RWPE2 (cell line): ENCODE measurements around the gene GFOD1.
A peak's percentile ranks its signal among the peaks of the same experiment; 100 is the strongest.

Experiments used
- ATAC-seq: fragments of 200-7000 bp; cut with Tn5 transposase; 3 replicates; pipeline ENCODE4 v1.9.1; 2021; ENCODE audit warnings: low read depth
- DNase-seq: peaks from one replicate; pipeline ENCODE4 v3.0.0-alpha.2; 2020; ENCODE audit warnings: low spot score
- H3K27ac ChIP-seq: fragments of 450-650 bp; 2 replicates; pipeline ENCODE4 v1.5.1; 2017; ENCODE audit warnings: mild to moderate bottlenecking; ENCODE audit not compliant: poor library complexity, severe bottlenecking
- H3K27me3 ChIP-seq: fragments of 250-450 bp; sonication (Bioruptor Pico); 2 replicates; pipeline ENCODE4 v1.5.1; 2021; ENCODE audit warnings: mild to moderate bottlenecking, moderate library complexity; ENCODE audit not compliant: insufficient read depth, poor library complexity, severe bottlenecking
- H3K36me3 ChIP-seq: fragments of 250-450 bp; sonication (Bioruptor Pico); 2 replicates; pipeline ENCODE4 v1.5.1; 2020; ENCODE audit warnings: low read depth, mild to moderate bottlenecking, moderate library complexity
- H3K4me1 ChIP-seq: fragments of 250-450 bp; sonication (Bioruptor Pico); 2 replicates; pipeline ENCODE4 v1.5.1; 2021; ENCODE audit warnings: mild to moderate bottlenecking, moderate library complexity; ENCODE audit not compliant: insufficient read depth, poor library complexity, severe bottlenecking
- H3K4me3 ChIP-seq: fragments of 250-450 bp; sonication (Bioruptor Pico); 2 replicates; pipeline ENCODE4 v1.5.1; 2021; ENCODE audit warnings: mild to moderate bottlenecking, moderate library complexity; ENCODE audit not compliant: severe bottlenecking
- H3K9me3 ChIP-seq: fragments of 250-450 bp; sonication (Bioruptor Pico); 2 replicates; pipeline ENCODE4 v1.5.1; 2021; ENCODE audit warnings: mild to moderate bottlenecking, moderate library complexity; ENCODE audit not compliant: severe bottlenecking
- TF ChIP-seq, protein P1 (sequence below): fragments of 450-650 bp; IDR thresholded peaks from one replicate; pipeline ENCODE4 v1.5.1; 2017; ENCODE audit warnings: mild to moderate bottlenecking, moderate library complexity; ENCODE audit not compliant: poor library complexity, severe bottlenecking

Gene GFOD1

GRCh38 chr6:13531956-13532355 is 44.6 kb upstream of the GFOD1 start:
- Histone ChIP-seq H3K27ac (no peak overlapping the region), H3K4me1 (peaks cover 3% of the 10 kb centered on the region), H3K36me3 (no peaks in the 10 kb centered on the region), H3K4me3 (no peak overlapping the region), H3K9me3 (no peaks in the 10 kb centered on the region), H3K27me3 (no peaks in the 10 kb centered on the region)
- ATAC-seq: no peak
- DNase-seq: no peak
- TF ChIP-seq, protein P1, sequence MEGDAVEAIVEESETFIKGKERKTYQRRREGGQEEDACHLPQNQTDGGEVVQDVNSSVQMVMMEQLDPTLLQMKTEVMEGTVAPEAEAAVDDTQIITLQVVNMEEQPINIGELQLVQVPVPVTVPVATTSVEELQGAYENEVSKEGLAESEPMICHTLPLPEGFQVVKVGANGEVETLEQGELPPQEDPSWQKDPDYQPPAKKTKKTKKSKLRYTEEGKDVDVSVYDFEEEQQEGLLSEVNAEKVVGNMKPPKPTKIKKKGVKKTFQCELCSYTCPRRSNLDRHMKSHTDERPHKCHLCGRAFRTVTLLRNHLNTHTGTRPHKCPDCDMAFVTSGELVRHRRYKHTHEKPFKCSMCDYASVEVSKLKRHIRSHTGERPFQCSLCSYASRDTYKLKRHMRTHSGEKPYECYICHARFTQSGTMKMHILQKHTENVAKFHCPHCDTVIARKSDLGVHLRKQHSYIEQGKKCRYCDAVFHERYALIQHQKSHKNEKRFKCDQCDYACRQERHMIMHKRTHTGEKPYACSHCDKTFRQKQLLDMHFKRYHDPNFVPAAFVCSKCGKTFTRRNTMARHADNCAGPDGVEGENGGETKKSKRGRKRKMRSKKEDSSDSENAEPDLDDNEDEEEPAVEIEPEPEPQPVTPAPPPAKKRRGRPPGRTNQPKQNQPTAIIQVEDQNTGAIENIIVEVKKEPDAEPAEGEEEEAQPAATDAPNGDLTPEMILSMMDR: no peak

DNA sequence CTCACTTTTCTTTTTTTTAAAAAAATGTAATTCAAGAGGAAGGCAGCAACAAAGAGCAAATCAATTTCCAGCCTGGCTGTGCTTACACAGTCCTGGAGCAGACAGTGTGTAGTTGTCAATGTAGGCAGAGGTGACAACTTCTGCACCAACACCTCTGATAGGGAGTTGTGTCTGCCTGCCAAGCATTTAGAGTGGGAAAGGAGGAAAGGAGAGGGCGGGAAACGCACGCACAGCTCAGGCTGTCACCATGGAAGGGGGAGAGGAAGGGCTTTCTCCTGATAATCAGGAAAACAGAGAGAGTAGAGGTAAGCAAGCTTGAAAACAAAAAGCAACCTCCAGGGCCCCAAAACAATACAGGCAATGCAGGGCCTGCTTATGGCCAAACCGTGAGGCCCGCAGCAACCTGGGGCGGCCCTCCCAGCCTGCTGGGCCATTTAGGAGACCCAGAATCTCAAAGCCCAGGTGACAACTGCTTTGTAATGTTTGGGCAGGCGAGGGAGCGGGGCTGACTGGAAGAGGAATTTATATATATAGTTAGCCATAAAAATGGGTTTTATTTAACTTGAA is 41.5 kb upstream of the GFOD1 start:
- H3K9me3 ChIP-seq: no peaks in the 10 kb centered on the region
- TF ChIP-seq, protein P1: no peak
- H3K36me3 ChIP-seq: no peaks in the 10 kb centered on the region
- no peak overlapping the region for H3K4me3 ChIP-seq
- ATAC-seq (no peak), DNase-seq (no peak)
- H3K27me3 ChIP-seq: no peaks in the 10 kb centered on the region
- peaks cover 11% of the 10 kb centered on the region for H3K4me1 ChIP-seq
- no peak overlapping the region for H3K27ac ChIP-seq

DNA sequence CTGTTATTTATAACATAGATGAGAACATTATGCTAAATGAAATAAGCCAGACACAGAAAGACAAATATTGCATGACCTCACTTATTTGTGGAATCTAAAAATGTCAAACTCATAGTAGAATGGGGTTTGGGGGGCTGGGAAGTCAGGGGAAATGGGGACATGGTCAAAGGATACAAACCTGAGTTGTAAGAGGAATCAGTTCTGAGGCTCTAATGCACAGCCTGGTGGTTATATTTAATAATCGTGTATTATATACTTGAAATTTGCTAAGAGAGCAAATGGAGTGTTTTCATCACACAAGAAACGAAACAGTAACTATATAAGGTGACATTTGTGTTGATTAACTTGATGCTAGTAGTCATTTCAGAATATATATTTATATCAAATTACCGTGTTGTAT is 40.8 kb upstream of the GFOD1 start:
- Histone ChIP-seq H3K4me1 (peaks cover 14% of the 10 kb centered on the region), H3K27ac (no peak overlapping the region), H3K36me3 (no peaks in the 10 kb centered on the region), H3K4me3 (no peak overlapping the region), H3K9me3 (no peaks in the 10 kb centered on the region), H3K27me3 (no peaks in the 10 kb centered on the region)
- ATAC-seq (peak; percentile 41; the same call in 1 of the 3 replicates), DNase-seq (no peak)
- TF ChIP-seq, protein P1: peak; percentile 27

DNA sequence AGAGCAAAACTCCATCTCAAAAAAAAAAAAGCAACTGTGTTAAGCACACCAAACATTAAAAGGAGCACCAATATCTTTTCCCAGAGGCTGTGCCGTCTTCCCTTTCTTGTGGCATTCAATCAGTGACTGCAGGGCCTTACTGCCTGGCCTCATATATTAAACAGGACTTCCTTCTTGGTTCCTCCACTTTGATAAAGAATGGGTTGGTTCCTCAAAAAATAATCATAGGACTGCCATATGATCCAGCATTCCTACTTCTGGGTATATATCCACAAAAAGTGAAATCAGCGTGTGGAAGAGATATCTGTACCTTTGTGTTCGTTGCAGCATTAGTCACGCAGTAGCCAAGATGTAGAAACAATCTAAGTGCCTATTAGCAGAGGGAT is 40.3 kb upstream of the GFOD1 start:
- Histone ChIP-seq H3K27ac (peak overlapping the region; percentile 49), H3K36me3 (no peaks in the 10 kb centered on the region), H3K4me1 (peaks cover 19% of the 10 kb centered on the region), H3K4me3 (no peak overlapping the region), H3K27me3 (no peaks in the 10 kb centered on the region), H3K9me3 (no peaks in the 10 kb centered on the region)
- DNase-seq: no peak
- TF ChIP-seq, protein P1: no peak
- ATAC-seq: no peak
